GM21619 (cell line): Measurements from ENCODE around the gene CLEC3A.
"Not testable (repeated sequence)": the region's sequence is repeated elsewhere in the genome, so short reads cannot be mapped to it uniquely, and the experiment has no call there.

Source experiments
- ATAC-seq: cut with Tn5 transposase; IDR thresholded peaks from one replicate; pipeline ENCODE4 v1.9.1; 2021; ENCODE audit not compliant: unreplicated experiment

CLEC3A gene

GRCh38 chr16:78022347-78023060 is at the start of gene CLEC3A:
Gene CLEC3A, plus strand, starts transcription at chr16:78022548. Its CDS starts 79 bp downstream, at chr16:78022627.
- ATAC-seq, result no peak

GRCh38 chr16:77974883-77975282 is 47.5 kb upstream of the CLEC3A start:
- no peak for ATAC-seq

GRCh38 chr16:77975942-77976341 is 46.4 kb upstream of the CLEC3A start:
- no peak for ATAC-seq

- no peak for ATAC-seq
Observed at GRCh38 chr16:77977339-77977738, 45.0 kb upstream of the CLEC3A start.

- no peak for ATAC-seq
Observed at GRCh38 chr16:77985111-77985510, 37.2 kb upstream of the CLEC3A start.

GRCh38 chr16:77986011-77986740 is 36.2 kb upstream of the CLEC3A start:
- no peak for ATAC-seq

GRCh38 chr16:77987810-77988209 is 34.5 kb upstream of the CLEC3A start:
- ATAC-seq, result no peak

- no peak for ATAC-seq
Observed at GRCh38 chr16:77989846-77990245, 32.5 kb upstream of the CLEC3A start.

GRCh38 chr16:77991701-77992100 is 30.6 kb upstream of the CLEC3A start:
- no peak for ATAC-seq

GRCh38 chr16:77992381-77992780 is 30.0 kb upstream of the CLEC3A start:
- not testable (repeated sequence) for ATAC-seq

GRCh38 chr16:77993111-77993985 is 29.0 kb upstream of the CLEC3A start:
- ATAC-seq, result no peak

- no peak for ATAC-seq
Observed at GRCh38 chr16:77995843-77996455, 26.4 kb upstream of the CLEC3A start.

GRCh38 chr16:77998350-77999023 is 23.9 kb upstream of the CLEC3A start:
- no peak for ATAC-seq

GRCh38 chr16:78001451-78002025 is 20.8 kb upstream of the CLEC3A start:
- no peak for ATAC-seq

- peak; percentile 99 for ATAC-seq
Observed at GRCh38 chr16:78002915-78003538, 19.3 kb upstream of the CLEC3A start.

- no peak for ATAC-seq
Observed at GRCh38 chr16:78004517-78004916, 17.8 kb upstream of the CLEC3A start.

- ATAC-seq, result no peak
Observed at GRCh38 chr16:78005881-78006280, 16.5 kb upstream of the CLEC3A start.

GRCh38 chr16:78007121-78007520 is 15.2 kb upstream of the CLEC3A start:
- no peak for ATAC-seq

- ATAC-seq, result no peak
Observed at GRCh38 chr16:78024159-78024558, 1.8 kb downstream of the CLEC3A start.

GRCh38 chr16:78025631-78026030 is 3.3 kb downstream of the CLEC3A start:
- no peak for ATAC-seq
